Cardiac muscle cell (in vitro differentiated cells and primary cell): ENCODE measurements around the gene PES1. TPM values are rescaled to one million over a fixed set of nuclear protein-coding genes. Genes with fewer than 3 reads are reported as not detected.

Experiments used
- DNase-seq, 2 donors: peaks; one replicate each; pipeline versions ENCODE4 v3.0.0 to v3.0.0-alpha.2; 2010 to 2017; ENCODE audit warnings: low read depth in 1 of 2, low spot score in 1 of 2
- H3K27ac ChIP-seq: fragments of 200-600 bp; sonication (generic); 2 replicates; pipeline ENCODE4 v1.5.1; 2016
- H3K27me3 ChIP-seq: fragments of 200-600 bp; sonication (generic); 2 replicates; pipeline ENCODE4 v1.6.0; 2016; ENCODE audit warnings: control low read depth
- H3K36me3 ChIP-seq: fragments of 200-600 bp; sonication (generic); 2 replicates; pipeline ENCODE4 v1.5.1; 2016; ENCODE audit warnings: control low read depth
- H3K4me1 ChIP-seq: fragments of 200-600 bp; sonication (generic); 2 replicates; pipeline ENCODE4 v1.8.1; 2017; ENCODE audit warnings: low read depth, mild to moderate bottlenecking, mixed run types
- H3K4me3 ChIP-seq: fragments of 200-600 bp; sonication (generic); 2 replicates; pipeline ENCODE4 v1.5.1; 2016; ENCODE audit warnings: mild to moderate bottlenecking
- H3K9me3 ChIP-seq: fragments of 200-600 bp; sonication (generic); 2 replicates; pipeline ENCODE4 v1.5.1; 2017; ENCODE audit warnings: low read depth, mild to moderate bottlenecking, control low read depth
- polyA plus RNA-seq: library from polyadenylated mRNA; unstranded; fragments of >200 nt; fragmentation: Nextera tagmentation; extraction: Ambion mirVana; gene quantifications from 2 replicates; pipeline ENCODE4 v1.2.1, GENCODE V29; 2016
- total RNA-seq: library from RNA; depleted of rRNA; stranded (reverse); fragments of >200 nt; gene quantifications from 2 replicates; pipeline ENCODE4 v1.2.3, GENCODE V29; 2016
- TF ChIP-seq, protein P1 (sequence below): IDR thresholded peaks from 2 replicates; pipeline ENCODE4 v1.5.1; 2012; ENCODE audit warnings: low read depth, mild to moderate bottlenecking, low read length

The PES1 gene
- total and polyA plus RNA-seq, 2 experiments from 2014 or later: 49.1 to 57.7 TPM

DNA sequence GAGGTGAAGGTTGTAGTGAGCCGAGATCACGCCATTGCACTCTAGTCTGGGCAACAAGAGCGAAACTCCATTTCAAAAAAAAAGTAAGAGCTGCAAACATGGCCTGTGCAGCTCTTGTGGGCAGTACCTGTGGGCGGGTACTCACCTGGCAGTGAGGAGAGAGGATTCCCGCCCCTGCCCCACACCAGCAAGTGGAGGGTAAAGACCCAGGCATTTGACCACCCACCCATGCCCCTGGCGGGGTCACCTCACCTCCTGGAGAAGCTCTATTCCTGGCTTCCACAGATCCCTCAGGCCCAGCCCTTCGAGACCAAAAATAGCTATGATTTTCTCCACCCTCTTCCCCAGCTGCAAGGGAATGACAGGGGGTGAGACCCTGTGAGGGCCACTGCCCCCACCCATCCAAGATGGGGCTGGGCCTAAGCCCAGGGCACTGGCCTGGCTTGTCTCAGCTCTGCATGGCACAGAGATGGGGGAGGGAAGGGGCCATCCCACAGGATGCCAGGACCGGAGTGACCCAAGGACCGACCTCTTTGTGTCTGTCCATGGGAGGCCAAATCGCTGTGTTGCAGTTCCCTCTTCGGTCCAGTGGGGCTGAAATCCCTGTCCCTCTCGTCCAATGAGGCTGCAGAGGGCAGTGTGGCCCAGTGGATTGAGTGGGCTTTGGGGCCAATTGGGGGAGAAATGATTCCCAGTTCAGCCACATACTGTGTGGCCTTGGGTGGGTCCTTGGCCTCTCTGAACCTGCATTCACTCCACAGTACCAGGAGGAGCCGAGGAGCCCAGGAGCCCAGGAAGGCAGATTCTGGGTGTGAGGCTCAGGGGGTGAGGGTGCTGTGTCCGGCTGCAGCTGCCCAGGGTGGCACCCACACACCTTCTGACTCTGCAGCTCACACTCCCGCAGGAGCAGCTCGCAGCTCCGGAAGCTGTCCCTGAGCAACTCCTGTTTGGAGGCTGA is 59.8 kb downstream of the PES1 start:
- H3K4me3 ChIP-seq: no peak overlapping the region
- DNase-seq: no peak

DNA sequence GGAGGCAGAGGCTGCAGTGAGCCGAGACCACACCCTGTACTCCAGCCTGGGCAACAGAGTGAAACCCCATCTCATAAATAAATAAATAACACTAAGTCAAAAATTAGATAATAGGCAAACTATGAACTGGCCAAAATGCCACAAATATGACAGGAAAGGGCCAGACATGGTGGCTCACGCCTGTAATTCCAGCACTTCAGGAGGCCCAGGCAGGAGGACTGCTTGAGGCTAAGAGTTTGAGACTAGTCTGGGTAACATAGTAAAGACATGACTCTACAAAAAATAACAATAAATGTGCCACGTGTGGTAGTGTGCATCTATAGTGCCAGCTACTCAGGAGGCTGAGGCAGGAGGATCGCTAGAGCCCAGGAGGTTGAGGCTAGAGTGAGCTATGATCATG is 65.1 kb downstream of the PES1 start:
- Histone ChIP-seq H3K4me3 (no peak overlapping the region), H3K27me3 (no peaks in the 10 kb centered on the region), H3K36me3 (no peaks in the 10 kb centered on the region), H3K27ac (no peak overlapping the region), H3K9me3 (no peaks in the 10 kb centered on the region), H3K4me1 (peaks cover 3% of the 10 kb centered on the region)
- TF ChIP-seq, protein P1, sequence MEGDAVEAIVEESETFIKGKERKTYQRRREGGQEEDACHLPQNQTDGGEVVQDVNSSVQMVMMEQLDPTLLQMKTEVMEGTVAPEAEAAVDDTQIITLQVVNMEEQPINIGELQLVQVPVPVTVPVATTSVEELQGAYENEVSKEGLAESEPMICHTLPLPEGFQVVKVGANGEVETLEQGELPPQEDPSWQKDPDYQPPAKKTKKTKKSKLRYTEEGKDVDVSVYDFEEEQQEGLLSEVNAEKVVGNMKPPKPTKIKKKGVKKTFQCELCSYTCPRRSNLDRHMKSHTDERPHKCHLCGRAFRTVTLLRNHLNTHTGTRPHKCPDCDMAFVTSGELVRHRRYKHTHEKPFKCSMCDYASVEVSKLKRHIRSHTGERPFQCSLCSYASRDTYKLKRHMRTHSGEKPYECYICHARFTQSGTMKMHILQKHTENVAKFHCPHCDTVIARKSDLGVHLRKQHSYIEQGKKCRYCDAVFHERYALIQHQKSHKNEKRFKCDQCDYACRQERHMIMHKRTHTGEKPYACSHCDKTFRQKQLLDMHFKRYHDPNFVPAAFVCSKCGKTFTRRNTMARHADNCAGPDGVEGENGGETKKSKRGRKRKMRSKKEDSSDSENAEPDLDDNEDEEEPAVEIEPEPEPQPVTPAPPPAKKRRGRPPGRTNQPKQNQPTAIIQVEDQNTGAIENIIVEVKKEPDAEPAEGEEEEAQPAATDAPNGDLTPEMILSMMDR: no peak
- no peak for DNase-seq

More for the DNA sequence above, 59.8 kb downstream of the PES1 start:
- TF ChIP-seq, protein P1: no peak
- Histone ChIP-seq H3K36me3 (no peaks in the 10 kb centered on the region), H3K9me3 (no peaks in the 10 kb centered on the region), H3K27ac (no peak overlapping the region), H3K4me1 (peaks cover 9% of the 10 kb centered on the region), H3K27me3 (no peaks in the 10 kb centered on the region)

Other genes starting within 250 kb of the PES1 start
- gene SF3A1, start 235.0 kb downstream of the PES1 start, total RNA-seq: 90.5 and 160 TPM in 2 replicates
- 92.6 and 124 TPM in 2 replicates for gene SF3A1, start 235.0 kb downstream of the PES1 start, polyA plus RNA-seq
- gene CCDC157, start 234.9 kb downstream of the PES1 start, total RNA-seq: 8.7 and 12.9 TPM in 2 replicates
- gene CCDC157, start 234.9 kb downstream of the PES1 start, polyA plus RNA-seq: 5.0 and 7.1 TPM in 2 replicates
- gene RNF215, start 204.5 kb downstream of the PES1 start, total RNA-seq: 30.4 and 39.8 TPM in 2 replicates
- gene RNF215, start 204.5 kb downstream of the PES1 start, polyA plus RNA-seq: 9.5 and 13.1 TPM in 2 replicates
- gene SEC14L2, start 194.9 kb downstream of the PES1 start, total RNA-seq: 2.2 and 2.9 TPM in 2 replicates
- 11.2 and 13.9 TPM in 2 replicates for gene SEC14L2, start 194.9 kb downstream of the PES1 start, polyA plus RNA-seq
- gene MTFP1, start 166.1 kb downstream of the PES1 start, total RNA-seq: 39.3 and 73.4 TPM in 2 replicates
- 64.8 and 100.0 TPM in 2 replicates for gene MTFP1, start 166.1 kb downstream of the PES1 start, polyA plus RNA-seq
- not detected in 2 replicates for gene SEC14L3, start 119.9 kb downstream of the PES1 start, total RNA-seq
- not detected in 2 replicates for gene SEC14L3, start 119.9 kb downstream of the PES1 start, polyA plus RNA-seq
- gene SEC14L4, start 86.2 kb downstream of the PES1 start, total RNA-seq: 0.33 TPM in 1 of 2 replicates, not detected in the other
- gene SEC14L4, start 86.2 kb downstream of the PES1 start, polyA plus RNA-seq: 0.09 TPM in 1 of 2 replicates, not detected in the other
- gene SEC14L6, start 45.2 kb downstream of the PES1 start, total RNA-seq: 2.4 and 4.7 TPM in 2 replicates
- gene SEC14L6, start 45.2 kb downstream of the PES1 start, polyA plus RNA-seq: 1.2 and 2.2 TPM in 2 replicates
- gene GAL3ST1, start 17.2 kb downstream of the PES1 start, total RNA-seq: 0.32 and 2.9 TPM in 2 replicates
- gene GAL3ST1, start 17.2 kb downstream of the PES1 start, polyA plus RNA-seq: 1.5 and 4.6 TPM in 2 replicates
- gene TCN2, start 15.3 kb upstream of the PES1 start, total RNA-seq: 6.1 and 6.6 TPM in 2 replicates
- 7.6 and 7.8 TPM in 2 replicates for gene TCN2, start 15.3 kb upstream of the PES1 start, polyA plus RNA-seq
- gene SLC35E4, start 43.9 kb upstream of the PES1 start, total RNA-seq: 8.7 and 12.2 TPM in 2 replicates
- gene SLC35E4, start 43.9 kb upstream of the PES1 start, polyA plus RNA-seq: 7.6 and 8.2 TPM in 2 replicates
- gene DUSP18, start 76.0 kb upstream of the PES1 start, total RNA-seq: 6.1 and 6.8 TPM in 2 replicates
- gene DUSP18, start 76.0 kb upstream of the PES1 start, polyA plus RNA-seq: 11.0 and 16.2 TPM in 2 replicates
- 19.4 and 39.2 TPM in 2 replicates for gene OSBP2, start 103.0 kb upstream of the PES1 start, total RNA-seq
- 21.0 and 32.5 TPM in 2 replicates for gene OSBP2, start 103.0 kb upstream of the PES1 start, polyA plus RNA-seq